ENCODE data around the gene ZDHHC14.

- TF ChIP-seq CSDC2 (CRISPR knock-in tag; IDR thresholded peaks at IDR 0.05) (no peak), POU6F1 (CRISPR knock-in tag; IDR thresholded peaks at IDR 0.05; ENCODE audit: borderline replicate concordance, low read depth) (no peak), CREB5 (CRISPR knock-in tag; IDR thresholded peaks at IDR 0.05; ENCODE audit: low read depth) (no peak), GLIS3 (CRISPR knock-in tag; IDR thresholded peaks at IDR 0.05) (no peak), TOX (CRISPR knock-in tag; IDR thresholded peaks at IDR 0.05; ENCODE audit: borderline replicate concordance) (no peak), PATZ1 (CRISPR knock-in tag; IDR thresholded peaks at IDR 0.05; ENCODE audit: borderline replicate concordance) (no peak), RARB (CRISPR knock-in tag; IDR thresholded peaks at IDR 0.05) (no peak), CSRNP3 (CRISPR knock-in tag; IDR thresholded peaks at IDR 0.05) (no peak), ZFP3 (CRISPR knock-in tag; IDR thresholded peaks at IDR 0.05) (no peak), PPARA (CRISPR knock-in tag; IDR thresholded peaks at IDR 0.05; ENCODE audit: borderline replicate concordance) (no peak), TCF4 (CRISPR knock-in tag; IDR thresholded peaks at IDR 0.05; ENCODE audit: borderline replicate concordance) (no peak), SNAI2 (CRISPR knock-in tag; IDR thresholded peaks at IDR 0.05) (no peak), ARNTL (CRISPR knock-in tag; IDR thresholded peaks at IDR 0.05; ENCODE audit: borderline replicate concordance, low read depth) (no peak)
Measured at GRCh38 chr6:157533048-157533871, 152.3 kb downstream of the ZDHHC14 start.

All from SK-N-SH treated with all-trans-retinoic acid at 6 μM for 48 hours (cell line).